NCI-H2081 treated with DMSO at 0.1 percent for 48 hours (cell line): Measurements from ENCODE around the gene CENPS.
"Not testable (repeated sequence)": the region's sequence is repeated elsewhere in the genome, so short reads cannot be mapped to it uniquely, and the experiment has no call there.

ENCODE experiments used
- DNase-seq: peaks from one replicate; lab custom pipeline; 2025; lab: John Stamatoyannopoulos, UW

CENPS gene

DNA sequence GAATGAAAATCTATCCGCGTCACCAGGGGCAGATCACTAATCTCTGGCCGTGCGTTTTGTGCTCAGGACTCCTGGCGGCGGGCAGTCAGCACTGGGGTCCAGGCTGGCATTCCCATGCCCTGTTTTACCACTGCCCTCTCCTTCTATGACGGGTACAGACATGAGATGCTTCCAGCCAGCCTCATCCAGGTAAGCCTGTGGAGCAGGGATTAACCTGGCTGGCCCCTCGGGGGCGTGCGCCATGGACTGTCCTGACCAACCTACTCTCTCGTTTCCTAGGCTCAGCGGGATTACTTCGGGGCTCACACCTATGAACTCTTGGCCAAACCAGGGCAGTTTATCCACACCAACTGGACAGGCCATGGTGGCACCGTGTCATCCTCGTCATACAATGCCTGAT lies 10.9 kb upstream of the CENPS start:
- DNase-seq, result no peak

DNA sequence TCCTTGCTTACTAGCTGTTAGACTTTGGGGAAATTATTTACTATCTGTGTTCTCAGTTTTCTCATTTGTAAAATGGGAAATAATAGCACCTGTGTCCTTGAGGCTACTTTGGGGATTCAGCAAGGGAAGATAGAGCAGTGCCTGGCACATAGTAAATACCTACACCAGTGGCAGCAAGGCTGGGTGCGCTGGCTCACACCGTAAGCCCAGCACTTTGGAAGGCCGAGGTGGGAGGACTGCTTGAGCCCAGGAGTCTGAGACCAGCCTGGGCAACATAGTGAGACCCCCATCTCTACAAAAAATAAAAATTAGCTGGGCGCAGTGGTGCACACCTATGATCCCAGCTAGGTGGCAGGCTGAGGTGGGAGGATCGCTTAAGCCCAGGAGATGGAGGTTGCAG lies 8.6 kb upstream of the CENPS start:
- DNase-seq, result no peak

DNA sequence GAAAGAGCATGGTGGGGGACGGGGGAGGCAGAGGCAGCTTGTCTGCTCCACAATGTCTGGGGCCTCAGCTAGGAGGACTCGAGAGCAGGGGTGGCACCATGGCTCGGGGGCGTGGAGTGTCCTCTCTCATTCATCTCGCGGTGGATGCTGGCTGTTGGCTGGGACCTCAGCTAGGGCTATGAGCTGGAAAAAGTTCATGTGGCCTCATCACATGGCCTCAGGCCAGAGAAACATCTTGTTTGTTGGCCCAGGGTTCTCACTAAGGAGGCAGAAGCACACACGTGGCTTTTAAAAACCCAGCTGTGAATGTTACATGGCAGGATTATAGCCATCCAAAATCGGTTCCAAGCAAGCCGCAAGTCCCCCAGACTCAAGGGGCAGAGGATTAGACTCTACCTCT lies 6.2 kb upstream of the CENPS start:
- no peak for DNase-seq

DNA sequence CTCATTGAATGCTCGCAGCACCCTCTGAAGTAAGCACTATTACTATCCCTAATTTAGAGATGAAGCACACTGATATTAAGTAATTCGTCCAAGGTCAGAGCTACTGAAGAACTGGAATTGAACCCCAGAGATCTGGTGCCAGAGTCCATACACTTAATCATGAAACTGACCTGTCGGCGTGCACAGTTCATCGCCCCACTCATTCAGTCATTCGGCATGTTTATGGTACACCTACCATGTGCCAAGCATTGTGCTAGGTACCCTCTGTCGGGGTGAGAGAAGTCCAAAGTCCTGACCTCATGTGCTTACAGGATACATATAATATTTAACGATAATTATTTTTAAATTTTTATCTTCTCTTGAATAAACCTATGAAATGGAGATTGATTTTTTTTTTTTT lies 5.6 kb upstream of the CENPS start:
- DNase-seq, result no peak

DNA sequence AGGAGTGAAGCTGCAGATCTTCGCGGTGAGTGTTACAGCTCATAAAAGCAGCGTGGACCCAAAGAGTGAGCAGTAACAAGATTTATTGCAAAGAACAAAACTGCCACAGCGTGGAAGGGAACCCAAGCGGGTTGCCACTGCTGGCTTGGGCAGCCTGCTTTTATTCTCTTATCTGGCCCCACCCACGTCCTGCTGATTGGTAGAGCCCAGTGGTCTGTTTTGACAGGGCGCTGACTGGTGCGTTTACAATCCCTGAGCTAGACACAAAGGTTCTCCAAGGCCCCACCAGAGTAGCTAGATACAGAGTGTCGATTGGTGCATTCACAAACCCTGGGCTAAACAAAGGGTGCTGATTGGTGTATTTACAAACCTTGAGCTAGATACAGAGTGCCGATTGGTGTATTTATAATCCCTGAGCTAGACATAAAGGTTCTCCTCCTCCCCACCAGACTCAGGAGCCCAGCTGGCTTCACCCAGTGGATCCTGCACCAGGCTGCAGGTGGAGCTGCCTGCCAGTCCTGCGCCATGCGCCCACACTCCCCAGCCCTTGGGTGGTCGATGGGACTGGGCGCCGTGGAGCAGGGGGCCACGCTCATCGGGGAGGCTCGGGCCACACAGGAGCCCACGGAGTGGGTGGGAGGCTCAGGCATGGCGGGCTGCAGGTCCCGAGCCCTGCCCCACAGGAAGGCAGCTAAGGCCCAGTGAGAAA lies 4.3 kb upstream of the CENPS start:
- DNase-seq, result not testable (repeated sequence)

DNA sequence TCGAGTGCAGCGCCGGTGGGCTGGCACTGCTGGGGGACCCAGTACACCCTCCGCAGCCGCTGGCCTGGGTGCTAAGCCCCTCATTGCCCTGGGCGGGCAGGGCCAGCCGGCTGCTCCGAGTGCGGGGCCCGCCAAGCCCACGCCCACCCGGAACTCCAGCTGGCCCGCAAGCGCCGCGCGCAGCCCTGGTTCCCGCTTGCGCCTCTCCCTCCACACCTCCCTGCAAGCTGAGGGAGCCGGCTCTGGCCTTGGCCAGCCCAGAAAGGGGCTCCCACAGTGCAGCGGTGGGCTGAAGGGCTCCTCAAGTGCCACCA lies 3.7 kb upstream of the CENPS start:
- not testable (repeated sequence) for DNase-seq

DNA sequence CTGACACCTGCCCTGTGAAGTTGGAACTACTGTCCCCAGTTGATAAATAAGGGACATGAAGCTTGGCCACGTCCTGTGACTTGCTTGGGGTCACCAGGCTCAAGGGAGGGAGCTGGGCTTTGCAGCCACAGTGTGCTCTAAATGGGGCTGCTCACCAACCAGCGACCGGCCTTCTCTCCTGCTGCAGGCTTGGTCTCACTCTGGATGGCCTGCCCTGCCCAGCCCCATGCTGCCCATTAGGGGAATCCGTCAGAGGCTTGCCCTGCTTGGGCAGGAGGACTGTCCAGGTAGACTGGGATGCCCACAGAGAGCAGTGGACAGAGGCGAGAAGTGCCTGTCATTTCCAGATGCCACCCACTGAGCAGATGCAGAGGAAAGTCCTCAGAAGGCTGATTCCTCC lies 1.2 kb upstream of the CENPS start:
- DNase-seq, result no peak

DNA sequence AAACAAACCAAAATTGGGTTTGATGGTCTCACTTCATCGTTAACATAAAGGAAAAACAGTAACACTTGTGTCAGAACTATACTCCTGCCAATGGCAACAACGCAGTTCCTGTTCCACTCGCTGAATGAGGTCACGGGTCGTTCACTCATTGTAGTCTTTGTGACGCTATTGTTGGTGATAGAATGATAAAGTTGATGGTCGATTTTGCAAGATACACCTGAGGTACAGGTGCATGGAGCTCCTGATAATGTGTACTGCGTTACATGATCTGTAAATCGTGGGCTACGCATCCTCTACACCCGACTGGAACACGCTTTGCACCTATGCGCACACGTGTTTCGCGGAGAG lies 391 bp upstream of the CENPS start:
- no peak for DNase-seq

DNA sequence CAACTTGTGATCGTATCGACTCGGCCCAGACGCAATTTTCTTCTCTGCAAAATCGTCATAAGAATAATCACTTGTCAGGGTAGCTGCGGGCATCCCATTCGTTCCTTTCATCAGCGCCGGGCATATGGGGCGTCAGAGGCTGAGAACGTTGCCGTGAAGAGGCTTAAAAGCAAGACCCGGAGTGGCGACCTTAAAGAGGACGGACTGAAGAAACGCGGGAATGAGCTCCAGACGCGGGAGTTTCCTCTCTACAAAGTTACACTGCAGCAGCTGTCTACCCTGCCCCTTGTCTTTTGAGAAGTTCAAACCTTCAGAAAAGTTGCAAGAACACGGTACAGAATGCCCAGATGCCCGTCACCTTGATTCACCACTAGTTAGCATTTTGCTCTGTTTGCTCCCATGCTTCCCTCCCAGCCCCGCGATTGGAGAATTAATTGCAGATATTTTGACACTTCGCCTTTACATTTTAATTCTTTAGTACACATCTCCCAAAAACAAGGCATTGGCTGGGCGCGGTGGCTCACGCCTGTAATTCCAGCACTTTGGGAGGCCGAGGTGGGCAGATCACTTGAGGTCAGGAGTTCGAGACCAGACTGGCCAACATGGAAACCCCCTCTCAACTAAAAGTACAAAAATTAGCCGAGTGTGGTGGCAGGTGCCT lies 967 bp downstream of the CENPS start:
- no peak for DNase-seq

DNA sequence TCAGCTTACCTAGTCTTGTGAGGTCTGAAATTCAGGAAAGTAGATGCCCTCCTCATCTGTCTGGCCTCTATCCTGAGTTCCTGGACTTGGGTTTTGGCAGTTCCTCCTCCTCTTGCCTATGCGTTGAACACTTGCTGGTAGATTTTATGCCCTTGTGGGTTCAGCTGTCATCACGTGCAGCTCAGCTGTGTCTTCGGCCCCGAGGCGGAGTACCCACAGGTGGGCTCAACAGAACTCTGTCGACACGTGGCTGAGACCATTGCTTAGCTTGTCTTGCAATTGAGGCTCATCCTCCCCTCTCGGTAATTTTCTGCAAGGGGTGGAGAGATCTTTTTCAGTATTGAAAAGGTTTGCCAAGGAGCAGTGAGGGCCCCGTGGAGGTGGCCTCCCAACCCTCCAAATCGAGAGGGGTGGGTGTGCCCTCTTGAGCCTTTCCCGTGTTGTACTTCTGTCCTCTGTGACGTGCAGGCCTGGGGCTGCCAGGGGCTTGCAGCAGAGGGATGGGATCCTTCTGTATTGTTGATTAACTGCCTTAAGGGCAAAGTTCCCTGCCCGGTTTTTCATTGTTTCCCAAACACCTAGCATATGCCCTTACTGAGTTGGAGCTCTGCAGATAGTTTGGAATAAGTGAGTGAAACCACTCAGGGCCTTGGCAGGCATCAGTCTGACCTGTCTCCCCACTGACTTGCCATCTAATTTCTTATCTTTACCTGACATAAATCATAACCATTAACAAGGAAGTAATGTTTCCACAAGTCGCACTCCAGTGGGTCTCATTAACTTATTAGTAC lies 2.9 kb downstream of the CENPS start:
- DNase-seq, result no peak

DNA sequence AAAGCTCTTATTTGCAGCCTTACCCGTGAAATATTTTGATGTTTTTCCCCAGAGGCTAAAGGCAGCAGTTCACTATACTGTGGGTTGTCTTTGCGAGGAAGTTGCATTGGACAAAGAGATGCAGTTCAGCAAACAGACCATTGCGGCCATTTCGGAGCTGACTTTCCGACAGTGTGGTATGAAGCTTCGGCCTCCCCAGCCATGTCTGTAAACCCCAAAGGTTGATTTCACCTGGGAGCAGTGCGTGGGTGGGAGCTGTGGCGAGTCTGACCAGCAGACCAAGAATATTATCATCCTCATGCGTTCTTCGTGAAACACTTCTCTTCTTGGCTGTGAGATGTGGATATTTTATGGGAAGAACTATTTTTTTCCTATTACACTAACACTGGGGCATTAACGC lies 3.6 kb downstream of the CENPS start:
- DNase-seq, result no peak

DNA sequence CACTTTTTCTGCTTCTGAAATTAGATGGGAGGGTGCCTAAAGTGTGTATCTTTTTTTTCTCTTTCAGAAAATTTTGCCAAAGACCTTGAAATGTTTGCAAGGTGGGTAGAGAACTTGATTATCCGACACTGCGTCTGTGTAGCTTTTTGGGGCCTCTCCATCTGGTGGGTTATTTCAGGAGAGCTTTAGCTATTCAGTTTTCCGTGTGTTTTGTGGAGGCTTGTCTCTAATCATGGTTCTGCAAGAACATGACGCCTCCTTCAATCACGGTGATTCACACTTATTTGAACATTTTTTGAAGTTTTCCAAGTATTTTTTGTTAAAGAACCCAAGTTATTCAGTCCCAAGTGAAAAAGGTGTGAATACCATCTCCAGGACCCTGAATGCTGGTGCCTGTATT lies 4.4 kb downstream of the CENPS start:
- no peak for DNase-seq

DNA sequence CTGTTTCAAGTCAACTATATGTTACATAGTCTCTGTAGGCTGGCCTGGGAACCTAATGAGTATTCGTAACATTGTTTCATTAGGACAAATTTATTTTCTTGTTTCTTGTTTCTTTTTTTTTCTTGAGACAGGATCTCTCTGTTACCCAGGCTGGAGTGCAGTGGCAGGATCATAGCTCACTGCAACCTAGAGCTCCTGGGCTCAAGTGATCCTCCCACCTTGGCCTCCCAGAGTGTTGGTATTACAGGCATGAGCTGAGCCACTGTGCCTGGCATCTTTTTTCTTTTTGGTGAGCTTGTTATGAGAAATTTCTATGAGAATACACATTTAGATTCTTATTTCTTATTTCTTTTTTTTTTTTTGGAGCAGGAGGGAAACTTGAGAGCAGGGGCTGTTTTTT lies 6.8 kb downstream of the CENPS start:
- DNase-seq, result no peak

DNA sequence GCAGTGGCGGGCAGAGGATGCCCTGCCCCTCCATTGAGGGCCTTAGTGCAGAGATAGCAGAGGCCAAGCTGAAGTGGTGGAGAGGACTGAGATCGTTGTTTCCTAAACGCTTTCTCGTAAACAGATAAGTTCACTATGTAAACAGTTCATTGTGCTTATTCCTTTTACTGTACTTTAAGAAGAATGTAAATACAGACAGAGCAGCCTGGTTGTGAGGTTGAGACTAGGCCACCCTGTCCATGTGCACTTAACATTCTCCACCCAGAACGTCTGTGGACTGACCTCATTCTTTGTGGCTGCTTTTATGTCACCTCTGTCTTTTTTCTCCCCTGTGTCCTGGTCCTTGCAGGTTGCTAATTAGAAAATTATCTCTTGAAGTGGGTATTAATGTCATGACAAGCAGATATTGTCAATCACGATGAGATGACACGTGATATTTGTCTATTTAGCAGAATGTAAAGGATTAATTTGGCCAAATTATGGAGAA lies 8.5 kb downstream of the CENPS start:
- no peak for DNase-seq

DNA sequence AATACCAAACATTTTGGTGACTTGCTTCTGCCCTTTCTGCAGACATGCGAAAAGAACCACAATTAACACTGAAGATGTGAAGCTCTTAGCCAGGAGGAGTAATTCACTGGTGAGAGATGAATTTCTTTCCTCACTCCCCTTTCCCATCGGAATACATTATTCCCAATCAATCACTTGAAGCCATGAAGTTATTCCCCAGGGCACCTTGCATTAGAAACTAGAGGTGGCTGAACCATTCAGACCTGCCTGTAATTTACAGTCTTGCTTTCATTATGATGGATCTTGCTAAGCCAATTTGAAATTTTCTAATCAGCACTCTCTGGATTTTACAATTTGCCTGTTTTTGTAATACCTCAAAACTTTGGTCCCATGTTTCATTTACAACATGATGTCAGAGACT lies 10.1 kb downstream of the CENPS start:
- DNase-seq, result no peak

DNA sequence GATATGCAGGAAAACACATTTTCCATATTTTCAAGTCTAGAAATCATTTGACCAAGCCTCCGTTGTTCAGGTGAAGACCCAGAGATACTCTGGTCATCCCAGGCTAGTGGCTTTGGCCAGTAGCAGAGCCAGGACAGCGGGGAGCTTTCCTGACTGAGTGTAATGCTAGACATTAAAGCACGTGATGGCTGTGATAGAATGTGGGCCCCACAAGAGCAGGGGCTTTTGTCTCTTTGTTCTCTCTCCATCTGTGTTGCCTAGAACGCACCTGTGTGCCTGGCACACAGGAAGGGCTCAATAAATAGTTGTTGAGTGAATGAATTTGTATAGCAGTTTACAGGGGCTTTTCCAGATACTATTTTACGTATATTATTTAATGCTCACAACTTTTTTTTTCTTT lies 10.6 kb downstream of the CENPS start:
- no peak for DNase-seq

DNA sequence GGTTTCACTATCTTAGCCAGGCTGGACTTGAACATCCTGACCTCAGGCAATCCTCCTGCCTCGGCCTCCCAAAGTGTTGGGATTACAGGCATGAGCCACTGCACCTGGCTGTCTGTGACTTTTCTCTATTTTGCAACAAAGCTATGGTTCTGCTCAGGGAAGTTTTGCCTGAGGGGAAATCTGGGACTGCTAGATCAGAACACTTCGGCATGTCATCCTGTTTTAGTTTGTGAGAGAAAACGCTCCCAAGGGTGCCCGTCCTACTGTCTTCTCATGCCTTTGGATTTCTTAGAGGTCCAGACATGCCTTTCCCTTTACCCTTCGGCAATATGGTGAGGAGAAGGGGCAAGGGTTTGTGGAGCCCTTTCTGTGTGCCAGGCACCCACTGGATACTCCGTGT lies 14.0 kb downstream of the CENPS start:
- no peak for DNase-seq

DNA sequence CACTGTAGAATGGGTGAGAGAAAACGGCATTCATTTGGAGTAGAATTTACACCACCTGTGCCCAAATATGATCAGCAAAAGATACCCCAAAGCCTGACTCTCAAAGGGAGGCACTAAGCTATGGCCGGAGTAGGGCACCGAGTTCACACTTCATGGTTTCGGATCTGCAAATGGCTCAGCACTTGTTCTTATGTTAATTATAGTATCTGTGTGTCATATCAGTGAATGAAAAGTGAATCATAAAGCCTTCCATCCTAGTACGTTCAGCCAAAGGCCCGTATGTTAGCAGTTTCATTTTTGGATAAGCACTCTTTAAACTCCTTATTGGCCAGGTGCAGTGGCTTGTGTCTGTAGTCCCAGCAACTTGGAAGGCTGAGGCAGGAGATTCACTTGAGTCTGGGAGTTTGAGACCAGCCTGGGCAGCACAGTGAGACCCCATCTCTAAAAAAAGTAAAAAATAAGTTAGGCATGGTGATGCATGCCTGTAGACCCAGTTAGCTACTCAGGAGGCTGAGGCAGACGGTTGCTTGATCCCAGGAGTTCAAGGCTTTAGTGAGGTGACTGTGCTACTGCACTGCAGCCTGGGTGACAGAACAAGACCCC lies 14.7 kb downstream of the CENPS start:
- no peak for DNase-seq

DNA sequence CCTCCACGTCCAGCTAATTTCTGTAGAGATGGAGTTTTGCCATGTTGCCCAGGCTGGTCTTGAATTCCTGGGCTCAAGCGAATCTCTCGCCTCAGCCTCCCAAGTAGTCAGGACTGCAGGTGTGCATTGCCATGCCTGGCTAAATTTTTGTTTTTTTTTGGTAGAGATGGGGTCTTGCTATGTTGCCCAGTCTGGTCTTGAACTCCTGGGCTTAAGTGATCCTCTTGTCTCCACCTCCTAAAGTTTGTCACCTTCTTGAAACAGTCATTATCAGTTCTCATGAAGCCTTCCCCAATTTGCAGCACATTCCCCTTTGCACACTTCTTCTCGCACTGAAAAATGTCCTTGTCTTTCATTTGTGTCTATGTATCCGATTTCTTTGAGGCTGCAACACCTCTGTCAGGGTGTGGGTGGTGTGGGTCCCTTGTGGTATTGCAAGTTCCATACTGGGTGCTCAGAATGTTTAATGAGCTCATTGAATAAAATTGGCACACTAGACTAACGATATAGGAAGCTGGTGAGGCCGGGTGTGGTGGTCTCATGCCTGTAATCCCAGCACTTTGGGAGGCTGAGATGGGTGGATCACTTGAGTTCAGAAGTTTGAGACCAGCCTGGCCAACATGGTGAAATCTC lies 16.7 kb downstream of the CENPS start:
- no peak for DNase-seq

DNA sequence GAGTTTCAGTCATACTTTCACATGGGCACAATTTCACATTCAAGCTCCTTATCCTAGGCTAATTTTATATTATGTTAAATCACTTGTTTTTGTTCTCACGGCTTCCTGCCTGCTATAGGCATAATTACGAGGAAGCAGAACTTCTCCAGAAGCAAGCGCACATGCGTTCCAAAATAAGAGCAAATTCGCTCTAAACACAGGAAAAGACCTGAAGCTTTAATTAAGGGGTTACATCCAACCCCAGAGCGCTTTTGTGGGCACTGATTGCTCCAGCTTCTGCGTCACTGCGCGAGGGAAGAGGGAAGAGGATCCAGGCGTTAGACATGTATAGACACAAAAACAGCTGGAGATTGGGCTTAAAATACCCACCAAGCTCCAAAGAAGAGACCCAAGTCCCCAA lies 19.5 kb downstream of the CENPS start, which contains the start of gene CORT:
CORT (plus strand) TSS at position 281 of the 400 bp plus-strand sequence. CDS start 193 bp downstream, outside the sequence.
- no peak for DNase-seq

DNA sequence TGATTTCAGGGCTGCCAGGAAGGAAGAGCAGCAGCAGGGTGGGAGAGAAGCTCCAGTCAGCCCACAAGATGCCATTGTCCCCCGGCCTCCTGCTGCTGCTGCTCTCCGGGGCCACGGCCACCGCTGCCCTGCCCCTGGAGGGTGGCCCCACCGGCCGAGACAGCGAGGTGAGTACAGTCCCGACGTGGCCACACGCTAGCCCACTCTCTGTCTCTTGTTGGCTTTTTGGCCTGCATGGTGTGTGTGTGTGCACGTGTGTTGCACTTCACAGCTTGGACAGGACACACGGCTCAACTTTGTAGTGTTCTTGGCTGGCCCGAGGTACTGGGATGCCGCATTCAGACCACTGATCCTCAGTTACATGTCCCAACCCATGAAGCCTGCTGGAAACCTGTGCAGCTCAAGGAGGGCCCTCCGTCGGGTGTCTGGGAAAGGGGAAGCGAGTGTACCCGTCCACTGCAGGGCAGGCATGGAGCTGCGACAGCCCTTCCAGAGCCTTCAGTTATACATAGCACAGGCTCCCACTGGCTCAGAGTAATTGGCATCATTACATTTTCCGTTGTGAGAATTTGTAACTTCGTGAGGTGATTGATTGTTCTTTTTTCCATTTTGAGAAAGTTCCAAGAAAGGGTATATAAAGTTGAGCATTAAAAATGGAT lies 20.1 kb downstream of the CENPS start:
- DNase-seq, result no peak

DNA sequence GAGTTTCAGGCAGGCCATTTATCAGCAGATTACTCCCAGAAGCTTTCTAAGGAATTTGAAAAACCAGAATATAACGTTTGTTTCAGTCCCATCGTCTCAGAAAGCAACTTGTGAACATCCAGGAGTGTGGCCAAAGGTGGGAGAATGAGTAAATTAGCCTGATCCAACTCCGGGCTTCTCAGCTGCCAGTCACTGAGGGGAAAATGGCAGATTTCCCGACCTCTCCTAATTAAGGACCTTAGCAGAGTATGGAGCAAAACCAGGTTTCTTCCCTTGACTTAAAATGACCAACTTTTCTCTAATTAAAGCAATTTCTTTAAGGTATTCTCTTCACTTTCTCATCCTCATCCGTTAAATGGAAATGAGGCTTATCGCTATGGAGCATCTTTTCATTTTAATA lies 20.6 kb downstream of the CENPS start:
- no peak for DNase-seq
